ENCODE results near the gene CCDC85C. TPM values are rescaled to one million over a fixed set of nuclear protein-coding genes. Genes with fewer than 3 reads are reported as not detected.

CCDC85C gene
- total and polyA plus RNA-seq, 2 experiments from 2014 or later, result 4.5 to 24.9 TPM

DNA sequence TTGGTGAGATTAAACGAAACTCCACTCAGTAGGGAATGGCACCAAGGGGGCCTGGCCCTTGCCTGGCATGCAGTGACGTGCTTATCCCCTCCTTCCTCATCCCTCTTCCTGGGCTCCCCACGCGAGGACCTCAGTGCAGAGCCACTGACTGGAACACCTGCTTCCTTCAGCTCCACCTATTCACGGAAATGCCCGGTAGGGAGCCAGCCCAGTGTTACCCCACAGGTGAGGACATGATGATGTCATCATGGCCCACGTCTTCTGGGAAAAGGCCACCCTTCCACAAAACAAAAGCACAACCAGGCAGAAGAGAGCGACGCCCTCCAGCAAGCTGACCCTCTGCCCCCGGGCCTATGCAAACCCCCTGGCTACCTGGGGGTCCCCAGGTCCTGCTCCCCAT, 42.1 kb downstream of the CCDC85C start:
- H2AFZ ChIP-seq, result no peak overlapping the region
- no peak overlapping the region for H3K4me3 ChIP-seq
- ATAC-seq (no peak), DNase-seq (ENCODE audit: low spot score) (no peak)
- peaks cover 59% of the 10 kb centered on the region for H3K79me2 ChIP-seq (replicated peaks; ENCODE audit: insufficient read depth)
- 0 out of 2 replicates have a peak overlapping the region, but pooled peaks have one; percentile 43 for H3K4me2 ChIP-seq
- no peaks in the 10 kb centered on the region for H3K27me3 ChIP-seq (ENCODE audit: insufficient read depth)
- no peaks in the 10 kb centered on the region for H3K36me3 ChIP-seq (ENCODE audit: insufficient read depth)
- Mint-ChIP-seq H3K9me3 (peaks cover 5% of the 10 kb centered on the region; the same call in 1 of the 3 replicates), H3K4me3 (no peak overlapping the region; the same call in 2 of the 3 replicates), H3K4me1 (peaks cover 52% of the 10 kb centered on the region), H3K36me3 (ENCODE audit: low read depth) (peaks cover 8% of the 10 kb centered on the region; the same call in 2 of the 3 replicates), H3K27ac (peak overlapping the region; percentile 89), H3K27me3 (ENCODE audit: insufficient read depth, low read depth, poor library complexity) (peaks cover 17% of the 10 kb centered on the region)
- H3K4me1 ChIP-seq (ENCODE audit: insufficient read depth), result peaks cover 11% of the 10 kb centered on the region
- H4K20me1 ChIP-seq (replicated peaks; ENCODE audit: insufficient read depth), result peaks cover 2% of the 10 kb centered on the region; the same call in 1 of the 2 replicates
- H3K27ac ChIP-seq (ENCODE audit: low read depth), result no peak overlapping the region
- H3K9me2 ChIP-seq (ENCODE audit: insufficient read depth), result no peaks in the 10 kb centered on the region
- TF ChIP-seq EZH2 (IDR thresholded peaks at IDR 0.05; ENCODE audit: low read depth, unreplicated experiment) (no peak), ZNF114 (CRISPR knock-in tag; IDR thresholded peaks at IDR 0.05) (no peak), STAT1 (IDR thresholded peaks at IDR 0.05; ENCODE audit: unreplicated experiment) (no peak), JUNB (IDR thresholded peaks at IDR 0.05; ENCODE audit: unreplicated experiment) (no peak), ZNF331 (CRISPR knock-in tag; IDR thresholded peaks at IDR 0.05; ENCODE audit: low read depth) (no peak), EZH2phosphoT487 (IDR thresholded peaks at IDR 0.05; ENCODE audit: unreplicated experiment) (no peak), CREB1 (CRISPR knock-in tag; IDR thresholded peaks at IDR 0.05; ENCODE audit: low read depth) (no peak), POLR2AphosphoS5 (IDR thresholded peaks at IDR 0.05; ENCODE audit: low read depth) (no peak)
- TF ChIP-seq, protein P1, sequence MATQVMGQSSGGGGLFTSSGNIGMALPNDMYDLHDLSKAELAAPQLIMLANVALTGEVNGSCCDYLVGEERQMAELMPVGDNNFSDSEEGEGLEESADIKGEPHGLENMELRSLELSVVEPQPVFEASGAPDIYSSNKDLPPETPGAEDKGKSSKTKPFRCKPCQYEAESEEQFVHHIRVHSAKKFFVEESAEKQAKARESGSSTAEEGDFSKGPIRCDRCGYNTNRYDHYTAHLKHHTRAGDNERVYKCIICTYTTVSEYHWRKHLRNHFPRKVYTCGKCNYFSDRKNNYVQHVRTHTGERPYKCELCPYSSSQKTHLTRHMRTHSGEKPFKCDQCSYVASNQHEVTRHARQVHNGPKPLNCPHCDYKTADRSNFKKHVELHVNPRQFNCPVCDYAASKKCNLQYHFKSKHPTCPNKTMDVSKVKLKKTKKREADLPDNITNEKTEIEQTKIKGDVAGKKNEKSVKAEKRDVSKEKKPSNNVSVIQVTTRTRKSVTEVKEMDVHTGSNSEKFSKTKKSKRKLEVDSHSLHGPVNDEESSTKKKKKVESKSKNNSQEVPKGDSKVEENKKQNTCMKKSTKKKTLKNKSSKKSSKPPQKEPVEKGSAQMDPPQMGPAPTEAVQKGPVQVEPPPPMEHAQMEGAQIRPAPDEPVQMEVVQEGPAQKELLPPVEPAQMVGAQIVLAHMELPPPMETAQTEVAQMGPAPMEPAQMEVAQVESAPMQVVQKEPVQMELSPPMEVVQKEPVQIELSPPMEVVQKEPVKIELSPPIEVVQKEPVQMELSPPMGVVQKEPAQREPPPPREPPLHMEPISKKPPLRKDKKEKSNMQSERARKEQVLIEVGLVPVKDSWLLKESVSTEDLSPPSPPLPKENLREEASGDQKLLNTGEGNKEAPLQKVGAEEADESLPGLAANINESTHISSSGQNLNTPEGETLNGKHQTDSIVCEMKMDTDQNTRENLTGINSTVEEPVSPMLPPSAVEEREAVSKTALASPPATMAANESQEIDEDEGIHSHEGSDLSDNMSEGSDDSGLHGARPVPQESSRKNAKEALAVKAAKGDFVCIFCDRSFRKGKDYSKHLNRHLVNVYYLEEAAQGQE (IDR thresholded peaks at IDR 0.05; ENCODE audit: unreplicated experiment), result no peak
- TF ChIP-seq, protein P2, sequence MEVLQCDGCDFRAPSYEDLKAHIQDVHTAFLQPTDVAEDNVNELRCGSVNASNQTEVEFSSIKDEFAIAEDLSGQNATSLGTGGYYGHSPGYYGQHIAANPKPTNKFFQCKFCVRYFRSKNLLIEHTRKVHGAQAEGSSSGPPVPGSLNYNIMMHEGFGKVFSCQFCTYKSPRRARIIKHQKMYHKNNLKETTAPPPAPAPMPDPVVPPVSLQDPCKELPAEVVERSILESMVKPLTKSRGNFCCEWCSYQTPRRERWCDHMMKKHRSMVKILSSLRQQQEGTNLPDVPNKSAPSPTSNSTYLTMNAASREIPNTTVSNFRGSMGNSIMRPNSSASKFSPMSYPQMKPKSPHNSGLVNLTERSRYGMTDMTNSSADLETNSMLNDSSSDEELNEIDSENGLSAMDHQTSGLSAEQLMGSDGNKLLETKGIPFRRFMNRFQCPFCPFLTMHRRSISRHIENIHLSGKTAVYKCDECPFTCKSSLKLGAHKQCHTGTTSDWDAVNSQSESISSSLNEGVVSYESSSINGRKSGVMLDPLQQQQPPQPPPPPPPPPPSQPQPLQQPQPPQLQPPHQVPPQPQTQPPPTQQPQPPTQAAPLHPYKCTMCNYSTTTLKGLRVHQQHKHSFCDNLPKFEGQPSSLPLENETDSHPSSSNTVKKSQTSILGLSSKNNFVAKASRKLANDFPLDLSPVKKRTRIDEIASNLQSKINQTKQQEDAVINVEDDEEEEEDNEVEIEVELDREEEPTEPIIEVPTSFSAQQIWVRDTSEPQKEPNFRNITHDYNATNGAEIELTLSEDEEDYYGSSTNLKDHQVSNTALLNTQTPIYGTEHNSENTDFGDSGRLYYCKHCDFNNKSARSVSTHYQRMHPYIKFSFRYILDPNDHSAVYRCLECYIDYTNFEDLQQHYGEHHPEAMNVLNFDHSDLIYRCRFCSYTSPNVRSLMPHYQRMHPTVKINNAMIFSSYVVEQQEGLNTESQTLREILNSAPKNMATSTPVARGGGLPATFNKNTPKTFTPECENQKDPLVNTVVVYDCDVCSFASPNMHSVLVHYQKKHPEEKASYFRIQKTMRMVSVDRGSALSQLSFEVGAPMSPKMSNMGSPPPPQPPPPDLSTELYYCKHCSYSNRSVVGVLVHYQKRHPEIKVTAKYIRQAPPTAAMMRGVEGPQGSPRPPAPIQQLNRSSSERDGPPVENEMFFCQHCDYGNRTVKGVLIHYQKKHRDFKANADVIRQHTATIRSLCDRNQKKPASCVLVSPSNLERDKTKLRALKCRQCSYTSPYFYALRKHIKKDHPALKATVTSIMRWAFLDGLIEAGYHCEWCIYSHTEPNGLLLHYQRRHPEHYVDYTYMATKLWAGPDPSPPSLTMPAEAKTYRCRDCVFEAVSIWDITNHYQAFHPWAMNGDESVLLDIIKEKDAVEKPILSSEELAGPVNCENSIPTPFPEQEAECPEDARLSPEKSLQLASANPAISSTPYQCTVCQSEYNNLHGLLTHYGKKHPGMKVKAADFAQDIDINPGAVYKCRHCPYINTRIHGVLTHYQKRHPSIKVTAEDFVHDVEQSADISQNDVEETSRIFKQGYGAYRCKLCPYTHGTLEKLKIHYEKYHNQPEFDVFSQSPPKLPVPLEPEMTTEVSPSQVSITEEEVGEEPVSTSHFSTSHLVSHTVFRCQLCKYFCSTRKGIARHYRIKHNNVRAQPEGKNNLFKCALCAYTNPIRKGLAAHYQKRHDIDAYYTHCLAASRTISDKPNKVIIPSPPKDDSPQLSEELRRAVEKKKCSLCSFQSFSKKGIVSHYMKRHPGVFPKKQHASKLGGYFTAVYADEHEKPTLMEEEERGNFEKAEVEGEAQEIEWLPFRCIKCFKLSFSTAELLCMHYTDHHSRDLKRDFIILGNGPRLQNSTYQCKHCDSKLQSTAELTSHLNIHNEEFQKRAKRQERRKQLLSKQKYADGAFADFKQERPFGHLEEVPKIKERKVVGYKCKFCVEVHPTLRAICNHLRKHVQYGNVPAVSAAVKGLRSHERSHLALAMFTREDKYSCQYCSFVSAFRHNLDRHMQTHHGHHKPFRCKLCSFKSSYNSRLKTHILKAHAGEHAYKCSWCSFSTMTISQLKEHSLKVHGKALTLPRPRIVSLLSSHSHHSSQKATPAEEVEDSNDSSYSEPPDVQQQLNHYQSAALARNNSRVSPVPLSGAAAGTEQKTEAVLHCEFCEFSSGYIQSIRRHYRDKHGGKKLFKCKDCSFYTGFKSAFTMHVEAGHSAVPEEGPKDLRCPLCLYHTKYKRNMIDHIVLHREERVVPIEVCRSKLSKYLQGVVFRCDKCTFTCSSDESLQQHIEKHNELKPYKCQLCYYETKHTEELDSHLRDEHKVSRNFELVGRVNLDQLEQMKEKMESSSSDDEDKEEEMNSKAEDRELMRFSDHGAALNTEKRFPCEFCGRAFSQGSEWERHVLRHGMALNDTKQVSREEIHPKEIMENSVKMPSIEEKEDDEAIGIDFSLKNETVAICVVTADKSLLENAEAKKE (CRISPR knock-in tag; IDR thresholded peaks at IDR 0.05), result no peak
- TF ChIP-seq, protein P3, sequence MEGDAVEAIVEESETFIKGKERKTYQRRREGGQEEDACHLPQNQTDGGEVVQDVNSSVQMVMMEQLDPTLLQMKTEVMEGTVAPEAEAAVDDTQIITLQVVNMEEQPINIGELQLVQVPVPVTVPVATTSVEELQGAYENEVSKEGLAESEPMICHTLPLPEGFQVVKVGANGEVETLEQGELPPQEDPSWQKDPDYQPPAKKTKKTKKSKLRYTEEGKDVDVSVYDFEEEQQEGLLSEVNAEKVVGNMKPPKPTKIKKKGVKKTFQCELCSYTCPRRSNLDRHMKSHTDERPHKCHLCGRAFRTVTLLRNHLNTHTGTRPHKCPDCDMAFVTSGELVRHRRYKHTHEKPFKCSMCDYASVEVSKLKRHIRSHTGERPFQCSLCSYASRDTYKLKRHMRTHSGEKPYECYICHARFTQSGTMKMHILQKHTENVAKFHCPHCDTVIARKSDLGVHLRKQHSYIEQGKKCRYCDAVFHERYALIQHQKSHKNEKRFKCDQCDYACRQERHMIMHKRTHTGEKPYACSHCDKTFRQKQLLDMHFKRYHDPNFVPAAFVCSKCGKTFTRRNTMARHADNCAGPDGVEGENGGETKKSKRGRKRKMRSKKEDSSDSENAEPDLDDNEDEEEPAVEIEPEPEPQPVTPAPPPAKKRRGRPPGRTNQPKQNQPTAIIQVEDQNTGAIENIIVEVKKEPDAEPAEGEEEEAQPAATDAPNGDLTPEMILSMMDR (conservative IDR thresholded peaks at IDR 0.05; ENCODE audit: low read depth in 2 of 2), result no peak
- TF ChIP-seq, protein P4, sequence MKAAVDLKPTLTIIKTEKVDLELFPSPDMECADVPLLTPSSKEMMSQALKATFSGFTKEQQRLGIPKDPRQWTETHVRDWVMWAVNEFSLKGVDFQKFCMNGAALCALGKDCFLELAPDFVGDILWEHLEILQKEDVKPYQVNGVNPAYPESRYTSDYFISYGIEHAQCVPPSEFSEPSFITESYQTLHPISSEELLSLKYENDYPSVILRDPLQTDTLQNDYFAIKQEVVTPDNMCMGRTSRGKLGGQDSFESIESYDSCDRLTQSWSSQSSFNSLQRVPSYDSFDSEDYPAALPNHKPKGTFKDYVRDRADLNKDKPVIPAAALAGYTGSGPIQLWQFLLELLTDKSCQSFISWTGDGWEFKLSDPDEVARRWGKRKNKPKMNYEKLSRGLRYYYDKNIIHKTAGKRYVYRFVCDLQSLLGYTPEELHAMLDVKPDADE (IDR thresholded peaks at IDR 0.05), result no peak
- 0 out of 2 replicates have a peak, but pooled peaks cover 5% of the 10 kb centered on the region for H3F3A ChIP-seq (replicated peaks; ENCODE audit: low read depth)
